Measurements from ENCODE around the gene TP53I11.

The TP53I11 gene

DNA sequence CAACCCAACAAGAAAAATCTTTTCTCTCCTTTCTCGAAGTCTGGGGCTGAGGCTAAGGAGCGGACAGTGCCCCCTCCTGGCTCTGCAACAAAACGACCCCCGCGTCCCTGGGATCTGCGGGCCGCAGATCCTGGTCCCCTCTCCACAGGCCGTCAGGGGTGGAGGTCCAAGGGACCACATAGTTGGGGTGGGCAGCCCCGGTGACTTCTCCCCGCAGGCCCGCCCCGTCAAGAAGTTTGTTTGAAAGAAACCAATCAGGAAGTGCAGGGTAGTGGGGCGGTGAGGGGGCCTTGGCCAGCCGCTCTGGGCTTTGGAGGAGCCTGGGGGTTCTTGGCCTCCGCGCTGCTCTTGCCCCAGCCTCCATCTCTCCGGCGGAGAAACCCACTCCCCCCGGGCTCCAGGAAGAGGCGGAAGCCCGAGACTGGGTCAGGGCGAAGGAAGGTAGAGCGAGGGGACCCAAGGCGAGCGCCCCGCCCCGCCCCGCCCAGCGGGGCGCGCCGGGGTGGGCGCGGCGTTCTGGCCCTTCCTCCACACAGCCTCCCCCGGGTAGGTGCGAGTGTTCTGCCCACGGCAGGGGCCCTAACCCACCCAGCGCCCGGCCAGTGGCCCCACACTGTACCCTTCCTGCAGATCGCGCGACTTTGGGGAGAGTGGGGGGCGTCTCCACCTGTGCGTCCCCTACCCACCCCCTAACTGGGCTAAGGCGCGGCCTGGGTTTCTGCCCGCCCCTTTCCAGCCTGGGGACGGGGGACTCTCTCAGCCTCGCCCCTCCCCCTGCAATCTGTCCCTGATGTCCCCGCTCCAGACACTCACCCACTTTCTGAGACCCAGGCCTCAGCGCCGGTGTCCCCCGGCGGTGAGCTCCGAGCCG, 1.3 kb downstream of the TP53I11 start:
- TF ChIP-seq, protein P1, sequence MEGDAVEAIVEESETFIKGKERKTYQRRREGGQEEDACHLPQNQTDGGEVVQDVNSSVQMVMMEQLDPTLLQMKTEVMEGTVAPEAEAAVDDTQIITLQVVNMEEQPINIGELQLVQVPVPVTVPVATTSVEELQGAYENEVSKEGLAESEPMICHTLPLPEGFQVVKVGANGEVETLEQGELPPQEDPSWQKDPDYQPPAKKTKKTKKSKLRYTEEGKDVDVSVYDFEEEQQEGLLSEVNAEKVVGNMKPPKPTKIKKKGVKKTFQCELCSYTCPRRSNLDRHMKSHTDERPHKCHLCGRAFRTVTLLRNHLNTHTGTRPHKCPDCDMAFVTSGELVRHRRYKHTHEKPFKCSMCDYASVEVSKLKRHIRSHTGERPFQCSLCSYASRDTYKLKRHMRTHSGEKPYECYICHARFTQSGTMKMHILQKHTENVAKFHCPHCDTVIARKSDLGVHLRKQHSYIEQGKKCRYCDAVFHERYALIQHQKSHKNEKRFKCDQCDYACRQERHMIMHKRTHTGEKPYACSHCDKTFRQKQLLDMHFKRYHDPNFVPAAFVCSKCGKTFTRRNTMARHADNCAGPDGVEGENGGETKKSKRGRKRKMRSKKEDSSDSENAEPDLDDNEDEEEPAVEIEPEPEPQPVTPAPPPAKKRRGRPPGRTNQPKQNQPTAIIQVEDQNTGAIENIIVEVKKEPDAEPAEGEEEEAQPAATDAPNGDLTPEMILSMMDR (conservative IDR thresholded peaks at IDR 0.05) = no peak; the same call in 1 of the 2 replicates
- no peak for TF ChIP-seq ZFX (IDR thresholded peaks at IDR 0.05)
- H3K27ac ChIP-seq = peak overlapping the region; percentile 66

DNA sequence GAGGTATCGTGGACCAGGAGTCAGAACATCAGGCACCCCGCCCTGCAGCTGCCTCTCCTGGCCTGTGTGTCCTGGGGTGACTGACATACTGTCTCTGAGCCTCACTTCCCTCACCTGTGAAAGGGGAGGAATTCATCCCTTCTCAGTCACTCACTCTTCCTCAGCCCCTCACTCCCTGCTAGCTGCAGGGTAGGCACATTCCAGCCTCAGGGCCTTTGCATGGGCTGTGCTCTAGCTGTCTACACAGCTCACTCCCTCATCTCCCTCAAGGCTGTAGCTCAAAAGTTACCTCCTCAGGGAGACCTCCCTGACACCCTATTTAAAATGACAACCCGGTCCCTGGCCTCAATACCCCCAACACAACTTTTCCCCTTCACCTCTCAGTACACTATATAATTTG, 2.5 kb downstream of the TP53I11 start:
- H3K27ac ChIP-seq = no peak overlapping the region
- TF ChIP-seq, protein P1 (conservative IDR thresholded peaks at IDR 0.05) = no peak
- TF ChIP-seq ZFX (IDR thresholded peaks at IDR 0.05) = no peak

DNA sequence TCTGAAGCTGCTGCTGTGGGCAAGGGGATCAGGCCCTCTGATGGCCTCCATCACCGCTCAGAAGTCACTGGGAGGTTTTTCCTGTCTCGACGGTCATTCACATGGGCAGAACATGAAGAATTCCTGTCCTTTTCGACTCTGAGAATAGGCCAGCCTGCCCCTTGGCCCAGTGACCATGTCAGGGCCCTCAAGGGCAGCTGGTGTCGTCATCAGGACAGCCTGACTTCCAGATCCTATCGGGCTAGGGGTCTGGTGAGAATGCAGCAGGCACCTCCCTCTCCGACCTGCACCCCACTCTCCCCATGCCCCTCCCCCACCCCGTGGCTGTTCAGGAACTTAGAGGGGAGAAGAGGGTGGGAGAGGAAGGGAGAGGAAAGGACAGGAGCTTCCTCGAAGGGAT, 3.6 kb downstream of the TP53I11 start:
- H3K27ac ChIP-seq = no peak overlapping the region
- no peak for TF ChIP-seq ZFX (IDR thresholded peaks at IDR 0.05)
- TF ChIP-seq, protein P1 (conservative IDR thresholded peaks at IDR 0.05) = no peak

DNA sequence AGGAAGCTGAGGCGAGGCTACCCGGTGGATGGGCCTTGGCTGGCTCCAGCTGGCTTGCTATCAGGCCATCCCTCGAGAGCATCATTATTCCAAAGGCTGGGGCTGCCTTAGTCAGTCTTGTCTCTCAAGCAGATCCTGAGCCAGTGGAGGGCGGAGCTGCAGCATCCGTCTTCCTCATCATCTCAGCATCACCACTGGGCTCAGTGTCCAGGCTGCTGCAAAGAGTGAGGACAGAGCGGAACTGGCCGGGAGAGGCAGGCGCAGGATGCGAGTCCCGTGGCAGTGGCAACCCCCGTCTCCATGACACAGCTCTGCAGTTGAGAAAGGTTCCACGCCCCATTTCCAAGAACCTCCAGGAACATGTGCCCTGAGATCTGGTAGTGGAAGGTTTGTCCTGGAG, 4.4 kb downstream of the TP53I11 start:
- no peak for TF ChIP-seq ZFX (IDR thresholded peaks at IDR 0.05)
- TF ChIP-seq, protein P1 (conservative IDR thresholded peaks at IDR 0.05) = no peak
- no peak overlapping the region for H3K27ac ChIP-seq

DNA sequence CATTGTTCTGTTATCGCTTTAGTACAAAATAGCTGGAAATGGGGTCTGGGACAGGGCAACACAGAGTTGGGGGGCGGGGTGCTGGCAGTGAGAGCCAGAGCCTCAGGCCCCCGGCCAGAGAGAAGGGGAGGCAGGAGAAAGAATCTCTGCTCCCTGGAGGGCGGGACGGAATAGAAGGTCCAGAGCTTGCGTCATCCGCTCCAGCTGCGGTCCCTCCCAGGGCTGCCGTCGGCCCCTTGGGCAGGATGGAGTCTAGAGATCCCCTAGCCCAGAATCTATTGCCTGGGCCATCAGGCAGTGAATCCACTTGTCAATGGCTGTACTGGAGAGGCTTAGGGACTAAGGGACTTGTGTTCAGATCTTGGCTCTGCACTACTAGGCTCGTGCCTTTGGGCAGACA, 5.0 kb downstream of the TP53I11 start:
- no peak overlapping the region for H3K27ac ChIP-seq
- TF ChIP-seq, protein P1 (conservative IDR thresholded peaks at IDR 0.05) = no peak
- no peak for TF ChIP-seq ZFX (IDR thresholded peaks at IDR 0.05)

DNA sequence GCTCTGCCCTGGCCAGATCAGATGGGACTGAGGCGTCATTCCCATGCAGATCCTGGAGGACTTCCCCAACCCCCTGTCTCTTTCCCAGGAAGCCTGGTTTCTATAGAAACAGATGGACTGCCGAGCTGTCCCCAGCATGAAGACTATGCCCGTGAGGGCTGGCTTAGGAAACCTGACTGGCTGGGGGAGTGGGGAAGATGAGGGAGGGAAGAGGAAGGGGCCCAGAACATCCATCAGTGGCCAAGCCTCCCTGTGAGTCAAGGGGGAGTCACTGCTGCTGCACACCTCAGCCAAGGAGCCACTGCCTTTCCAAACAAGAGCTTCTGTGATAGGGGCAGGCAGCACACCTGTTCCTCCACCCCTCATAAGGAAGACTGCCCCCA, 5.8 kb downstream of the TP53I11 start:
- TF ChIP-seq, protein P1 (conservative IDR thresholded peaks at IDR 0.05) = no peak
- no peak for TF ChIP-seq ZFX (IDR thresholded peaks at IDR 0.05)
- no peak overlapping the region for H3K27ac ChIP-seq

DNA sequence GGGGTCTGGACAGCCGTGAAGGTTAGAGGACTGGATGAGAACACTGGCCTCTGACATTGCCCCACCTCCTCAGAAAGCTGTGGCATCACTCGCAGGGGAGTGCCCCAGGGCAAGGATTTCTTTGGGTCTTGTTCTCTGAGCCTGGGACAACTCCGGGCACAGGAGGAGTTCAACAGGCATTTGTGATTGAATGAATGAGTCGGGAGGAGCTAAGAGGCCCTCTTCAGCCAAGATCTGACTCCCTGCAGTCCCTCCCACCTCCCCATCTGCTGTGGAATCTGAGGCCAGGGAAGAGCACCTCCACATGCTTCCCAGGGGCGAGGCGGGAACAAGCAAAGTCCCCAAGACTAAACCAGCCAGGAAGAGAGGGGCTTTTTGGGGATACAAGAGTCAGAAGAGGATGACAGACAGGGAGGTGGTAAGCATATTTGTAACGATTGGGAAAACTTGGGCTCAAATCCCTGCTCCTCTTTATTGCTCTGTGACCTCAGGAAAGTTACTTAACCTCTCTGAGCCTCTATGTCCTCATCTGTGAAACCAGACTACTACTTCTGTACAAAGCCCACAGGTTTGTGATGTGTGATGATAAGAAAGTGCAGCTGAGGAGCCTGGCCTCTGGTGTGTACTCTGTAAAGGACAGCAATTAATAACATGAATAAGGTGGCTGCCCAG, 6.4 kb downstream of the TP53I11 start:
- no peak for TF ChIP-seq ZFX (IDR thresholded peaks at IDR 0.05)
- TF ChIP-seq, protein P1 (conservative IDR thresholded peaks at IDR 0.05) = no peak
- no peak overlapping the region for H3K27ac ChIP-seq

All from C4-2B (cell line).